Large intestine (tissue), 1 donor: Measurements from ENCODE around the gene ATP2C1. TPM values are rescaled to one million over a fixed set of nuclear protein-coding genes. Genes with fewer than 3 reads are reported as not detected.

ENCODE experiments used
- polyA plus RNA-seq: library from polyadenylated mRNA; unstranded; fragments of 120-200 nt; gene quantifications from one replicate; pipeline ENCODE4 v1.2.1, GENCODE V29; 2013

The ATP2C1 gene
- polyA plus RNA-seq, 1 donor, result 66.5 TPM

Other genes starting within 250 kb of the ATP2C1 start
- 28.7 TPM for gene PIK3R4, start 147.3 kb upstream of the ATP2C1 start, polyA plus RNA-seq
- gene ASTE1, start 132.7 kb downstream of the ATP2C1 start, polyA plus RNA-seq, result 18.9 TPM
- gene NEK11, start 132.8 kb downstream of the ATP2C1 start, polyA plus RNA-seq, result 10.5 TPM